ENCODE data around the gene CDH15. TPM values are rescaled to one million over a fixed set of nuclear protein-coding genes. Genes with fewer than 3 reads are reported as not detected.

The CDH15 gene
- polyA plus RNA-seq, 1 donor from 2014 or later = not detected

DNA sequence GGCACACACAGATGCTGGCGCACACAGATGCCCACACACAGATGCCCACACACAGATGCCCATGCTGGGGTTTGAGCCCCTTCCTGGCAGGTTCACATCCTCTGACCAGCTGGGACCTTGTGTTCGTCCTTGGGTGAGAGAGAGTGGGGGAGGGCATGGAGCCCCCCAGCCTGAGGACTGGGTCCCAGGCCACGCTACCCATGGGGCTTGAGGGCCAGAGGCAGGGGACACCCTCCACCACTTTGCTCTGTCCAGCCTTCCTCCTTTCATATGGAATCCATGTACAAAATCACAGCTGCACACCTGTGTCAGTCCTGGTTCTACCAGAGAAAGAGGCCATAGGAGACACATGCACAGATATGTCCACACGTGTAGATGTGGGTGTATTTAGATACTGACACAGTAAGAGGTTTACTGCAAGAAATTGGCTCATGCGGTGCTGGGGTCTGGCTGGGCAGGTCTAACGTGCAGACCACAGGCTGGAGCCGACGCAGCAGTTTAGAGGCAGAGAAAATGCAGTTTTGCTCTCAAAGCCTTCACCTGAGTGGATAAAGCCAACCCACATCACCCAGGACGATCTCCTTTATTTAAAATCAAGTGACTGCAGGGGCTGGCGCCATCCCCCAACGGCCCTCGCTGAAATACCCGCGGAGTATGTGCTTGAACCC lies 17.9 kb downstream of the CDH15 start:
- H4K20me1 ChIP-seq (ENCODE audit: insufficient read depth) = no peaks in the 10 kb centered on the region
- no peaks in the 10 kb centered on the region for H3K36me3 ChIP-seq (ENCODE audit: insufficient read depth, low read length)
- H3K4me2 ChIP-seq (ENCODE audit: low read length) = no peak overlapping the region
- no peaks in the 10 kb centered on the region for H3F3A ChIP-seq (ENCODE audit: insufficient read depth, low read length, poor library complexity, severe bottlenecking)
- no peaks in the 10 kb centered on the region for H3K79me2 ChIP-seq (replicated peaks; ENCODE audit: insufficient read depth, low read length)
- TF ChIP-seq SMC3 (conservative IDR thresholded peaks at IDR 0.05; ENCODE audit: poor library complexity) (no peak), MXI1 (conservative IDR thresholded peaks at IDR 0.05; ENCODE audit: poor library complexity, severe bottlenecking) (no peak), CTCF (IDR thresholded peaks at IDR 0.05; ENCODE audit: poor library complexity, severe bottlenecking) (no peak), EZH2 (IDR thresholded peaks at IDR 0.05; ENCODE audit: borderline replicate concordance, insufficient read depth, low read length, poor library complexity, severe bottlenecking) (no peak), RAD21 (conservative IDR thresholded peaks at IDR 0.05) (no peak), TAF1 (IDR thresholded peaks at IDR 0.05; ENCODE audit: low read depth) (no peak), POLR2AphosphoS5 (IDR thresholded peaks at IDR 0.05) (no peak), EP300 (conservative IDR thresholded peaks at IDR 0.05; ENCODE audit: poor library complexity, severe bottlenecking) (no peak)
- TF ChIP-seq, protein P1, sequence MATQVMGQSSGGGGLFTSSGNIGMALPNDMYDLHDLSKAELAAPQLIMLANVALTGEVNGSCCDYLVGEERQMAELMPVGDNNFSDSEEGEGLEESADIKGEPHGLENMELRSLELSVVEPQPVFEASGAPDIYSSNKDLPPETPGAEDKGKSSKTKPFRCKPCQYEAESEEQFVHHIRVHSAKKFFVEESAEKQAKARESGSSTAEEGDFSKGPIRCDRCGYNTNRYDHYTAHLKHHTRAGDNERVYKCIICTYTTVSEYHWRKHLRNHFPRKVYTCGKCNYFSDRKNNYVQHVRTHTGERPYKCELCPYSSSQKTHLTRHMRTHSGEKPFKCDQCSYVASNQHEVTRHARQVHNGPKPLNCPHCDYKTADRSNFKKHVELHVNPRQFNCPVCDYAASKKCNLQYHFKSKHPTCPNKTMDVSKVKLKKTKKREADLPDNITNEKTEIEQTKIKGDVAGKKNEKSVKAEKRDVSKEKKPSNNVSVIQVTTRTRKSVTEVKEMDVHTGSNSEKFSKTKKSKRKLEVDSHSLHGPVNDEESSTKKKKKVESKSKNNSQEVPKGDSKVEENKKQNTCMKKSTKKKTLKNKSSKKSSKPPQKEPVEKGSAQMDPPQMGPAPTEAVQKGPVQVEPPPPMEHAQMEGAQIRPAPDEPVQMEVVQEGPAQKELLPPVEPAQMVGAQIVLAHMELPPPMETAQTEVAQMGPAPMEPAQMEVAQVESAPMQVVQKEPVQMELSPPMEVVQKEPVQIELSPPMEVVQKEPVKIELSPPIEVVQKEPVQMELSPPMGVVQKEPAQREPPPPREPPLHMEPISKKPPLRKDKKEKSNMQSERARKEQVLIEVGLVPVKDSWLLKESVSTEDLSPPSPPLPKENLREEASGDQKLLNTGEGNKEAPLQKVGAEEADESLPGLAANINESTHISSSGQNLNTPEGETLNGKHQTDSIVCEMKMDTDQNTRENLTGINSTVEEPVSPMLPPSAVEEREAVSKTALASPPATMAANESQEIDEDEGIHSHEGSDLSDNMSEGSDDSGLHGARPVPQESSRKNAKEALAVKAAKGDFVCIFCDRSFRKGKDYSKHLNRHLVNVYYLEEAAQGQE (IDR thresholded peaks at IDR 0.05; ENCODE audit: borderline replicate concordance) = no peak
- peaks cover 21% of the 10 kb centered on the region for H3K27me3 ChIP-seq (ENCODE audit: insufficient read depth, low read depth, low read length)
- no peak overlapping the region for H3K9ac ChIP-seq (ENCODE audit: low read length)
- no peak overlapping the region for H2AFZ ChIP-seq (ENCODE audit: low read depth, low read length)
- H3K27ac ChIP-seq (ENCODE audit: low read length) = no peak overlapping the region
- H3K9me2 ChIP-seq (ENCODE audit: insufficient read depth, low read length) = no peaks in the 10 kb centered on the region
- no peak overlapping the region for H3K4me3 ChIP-seq (ENCODE audit: low read length)
- no peaks in the 10 kb centered on the region for H3K9me3 ChIP-seq (ENCODE audit: low read length)

- no peak overlapping the region for H2AFZ ChIP-seq (ENCODE audit: low read depth, low read length)
- TF ChIP-seq TAF1 (IDR thresholded peaks at IDR 0.05; ENCODE audit: low read depth) (no peak), RAD21 (conservative IDR thresholded peaks at IDR 0.05) (no peak), EP300 (conservative IDR thresholded peaks at IDR 0.05; ENCODE audit: poor library complexity, severe bottlenecking) (no peak), MXI1 (conservative IDR thresholded peaks at IDR 0.05; ENCODE audit: poor library complexity, severe bottlenecking) (no peak), SMC3 (conservative IDR thresholded peaks at IDR 0.05; ENCODE audit: poor library complexity) (no peak)
- H4K20me1 ChIP-seq (ENCODE audit: insufficient read depth) = no peaks in the 10 kb centered on the region
- no peaks in the 10 kb centered on the region for H3K9me2 ChIP-seq (ENCODE audit: insufficient read depth, low read length)
- H3K27me3 ChIP-seq (ENCODE audit: insufficient read depth, low read depth, low read length) = peaks cover 21% of the 10 kb centered on the region
- H3K79me2 ChIP-seq (replicated peaks; ENCODE audit: insufficient read depth, low read length) = no peaks in the 10 kb centered on the region
- no peak overlapping the region for H3K4me2 ChIP-seq (ENCODE audit: low read length)
- H3K4me3 ChIP-seq (ENCODE audit: low read length) = no peak overlapping the region
- H3K9ac ChIP-seq (ENCODE audit: low read length) = no peak overlapping the region
- no peaks in the 10 kb centered on the region for H3F3A ChIP-seq (ENCODE audit: insufficient read depth, low read length, poor library complexity, severe bottlenecking)
- H3K27ac ChIP-seq (ENCODE audit: low read length) = no peak overlapping the region
- no peaks in the 10 kb centered on the region for H3K36me3 ChIP-seq (ENCODE audit: insufficient read depth, low read length)
- H3K9me3 ChIP-seq (ENCODE audit: low read length) = no peaks in the 10 kb centered on the region
Observed at GRCh38 chr16:89190150-89190958, 18.8 kb downstream of the CDH15 start.

Data from neural cell (in vitro differentiated cells).